ENCODE data around the gene NEK1.

The NEK1 gene

GRCh38 chr4:169611991-169612870 is at the start of gene NEK1:
TSS of gene NEK1 (minus strand) at chr4:169612583. CDS start at chr4:169602630, 9,953 bp downstream.
- H3K4me3 ChIP-seq (ENCODE audit: low read length, poor library complexity, severe bottlenecking) = peak within 1 kb of the TSS; percentile 94
- no peaks in the 10 kb centered on the region for H3K9me3 ChIP-seq (ENCODE audit: insufficient read depth, low read depth, low read length)
- H3K9me2 ChIP-seq (replicated peaks; ENCODE audit: low read depth, low read length) = no peaks in the 10 kb centered on the region
- H3K4me1 ChIP-seq (ENCODE audit: insufficient read depth, low read length, poor library complexity, severe bottlenecking) = peaks cover 24% of the 10 kb centered on the region
- no peaks in the 10 kb centered on the region for H3K36me3 ChIP-seq (ENCODE audit: insufficient read depth, low read length)
- peaks cover 13% of the 10 kb centered on the region for H4K20me1 ChIP-seq (ENCODE audit: insufficient read depth, low read length, poor library complexity, severe bottlenecking)
- H3K27me3 ChIP-seq (ENCODE audit: insufficient read depth, low read length, poor library complexity, severe bottlenecking) = no peaks in the 10 kb centered on the region
- peak within 1 kb of the TSS; percentile 98 for H2AFZ ChIP-seq (ENCODE audit: low read length)
- no peaks in the 10 kb centered on the region for H3F3A ChIP-seq (ENCODE audit: low read depth)
- TF ChIP-seq EZH2phosphoT487 (IDR thresholded peaks at IDR 0.05; ENCODE audit: borderline replicate concordance) = no peak
- TF ChIP-seq CTCF (conservative IDR thresholded peaks at IDR 0.05; ENCODE audit: low read length) = no peak
- H3K4me2 ChIP-seq (ENCODE audit: low read depth, low read length, poor library complexity, severe bottlenecking) = peak within 1 kb of the TSS; percentile 98
- peaks cover 34% of the 10 kb centered on the region for H3K79me2 ChIP-seq (ENCODE audit: insufficient read depth, low read length)
- peak within 1 kb of the TSS; percentile 80 for H3K9ac ChIP-seq (ENCODE audit: low read depth, low read length, poor library complexity, severe bottlenecking)

GRCh38 chr4:169661761-169662160 is 49.4 kb upstream of the NEK1 start:
- no peak overlapping the region for H2AFZ ChIP-seq (ENCODE audit: low read length)
- no peak overlapping the region for H3K4me2 ChIP-seq (ENCODE audit: low read depth, low read length, poor library complexity, severe bottlenecking)
- no peaks in the 10 kb centered on the region for H3K79me2 ChIP-seq (ENCODE audit: insufficient read depth, low read length)
- peaks cover 4% of the 10 kb centered on the region; the same call in 1 of the 2 replicates for H3F3A ChIP-seq (ENCODE audit: low read depth)
- peaks cover 42% of the 10 kb centered on the region for H3K4me1 ChIP-seq (ENCODE audit: insufficient read depth, low read length, poor library complexity, severe bottlenecking)
- no peak for TF ChIP-seq EZH2phosphoT487 (IDR thresholded peaks at IDR 0.05; ENCODE audit: borderline replicate concordance)
- TF ChIP-seq CTCF (conservative IDR thresholded peaks at IDR 0.05; ENCODE audit: low read length) = no peak
- H3K27me3 ChIP-seq (ENCODE audit: insufficient read depth, low read length, poor library complexity, severe bottlenecking) = no peaks in the 10 kb centered on the region
- H3K9me2 ChIP-seq (replicated peaks; ENCODE audit: low read depth, low read length) = no peaks in the 10 kb centered on the region
- H4K20me1 ChIP-seq (ENCODE audit: insufficient read depth, low read length, poor library complexity, severe bottlenecking) = no peaks in the 10 kb centered on the region
- H3K4me3 ChIP-seq (ENCODE audit: low read length, poor library complexity, severe bottlenecking) = no peak overlapping the region
- H3K9ac ChIP-seq (ENCODE audit: low read depth, low read length, poor library complexity, severe bottlenecking) = no peak overlapping the region
- no peaks in the 10 kb centered on the region for H3K9me3 ChIP-seq (ENCODE audit: insufficient read depth, low read depth, low read length)
- H3K36me3 ChIP-seq (ENCODE audit: insufficient read depth, low read length) = no peaks in the 10 kb centered on the region

GRCh38 chr4:169660929-169661328 is 48.5 kb upstream of the NEK1 start:
- peaks cover 42% of the 10 kb centered on the region for H3K4me1 ChIP-seq (ENCODE audit: insufficient read depth, low read length, poor library complexity, severe bottlenecking)
- no peaks in the 10 kb centered on the region for H3K9me2 ChIP-seq (replicated peaks; ENCODE audit: low read depth, low read length)
- H3K27me3 ChIP-seq (ENCODE audit: insufficient read depth, low read length, poor library complexity, severe bottlenecking) = no peaks in the 10 kb centered on the region
- H3F3A ChIP-seq (ENCODE audit: low read depth) = peaks cover 4% of the 10 kb centered on the region; the same call in 1 of the 2 replicates
- H2AFZ ChIP-seq (ENCODE audit: low read length) = no peak overlapping the region
- no peak overlapping the region for H3K4me3 ChIP-seq (ENCODE audit: low read length, poor library complexity, severe bottlenecking)
- no peaks in the 10 kb centered on the region for H4K20me1 ChIP-seq (ENCODE audit: insufficient read depth, low read length, poor library complexity, severe bottlenecking)
- H3K9ac ChIP-seq (ENCODE audit: low read depth, low read length, poor library complexity, severe bottlenecking) = no peak overlapping the region
- TF ChIP-seq CTCF (conservative IDR thresholded peaks at IDR 0.05; ENCODE audit: low read length) (no peak), EZH2phosphoT487 (IDR thresholded peaks at IDR 0.05; ENCODE audit: borderline replicate concordance) (no peak)
- no peaks in the 10 kb centered on the region for H3K79me2 ChIP-seq (ENCODE audit: insufficient read depth, low read length)
- no peak overlapping the region for H3K4me2 ChIP-seq (ENCODE audit: low read depth, low read length, poor library complexity, severe bottlenecking)
- no peaks in the 10 kb centered on the region for H3K9me3 ChIP-seq (ENCODE audit: insufficient read depth, low read depth, low read length)
- no peaks in the 10 kb centered on the region for H3K36me3 ChIP-seq (ENCODE audit: insufficient read depth, low read length)

Data from Loucy (cell line).